GM18520 (cell line): ENCODE results near the gene POU2AF3.
"Not testable (repeated sequence)": the region's sequence is repeated elsewhere in the genome, so short reads cannot be mapped to it uniquely, and the experiment has no call there.

Source experiments
- ATAC-seq: cut with Tn5 transposase; IDR thresholded peaks from one replicate; pipeline ENCODE4 v1.9.1; 2021; ENCODE audit not compliant: unreplicated experiment

POU2AF3 gene

GRCh38 chr11:111298413-111299100, at the start of gene POU2AF3:
Gene POU2AF3, plus strand, starts transcription at chr11:111298546. Its CDS starts 36 bp downstream, at chr11:111298582.
- ATAC-seq = no peak

- ATAC-seq = no peak
These were observed 47.4 kb upstream of the POU2AF3 start for GRCh38 chr11:111250936-111251335.

- no peak for ATAC-seq
These were observed 45.2 kb upstream of the POU2AF3 start for GRCh38 chr11:111253131-111253530.

- no peak for ATAC-seq
These were observed 44.7 kb upstream of the POU2AF3 start for GRCh38 chr11:111253630-111254029.

- ATAC-seq = no peak
These were observed 40.3 kb upstream of the POU2AF3 start for GRCh38 chr11:111258046-111258445.

GRCh38 chr11:111259896-111260295, 38.5 kb upstream of the POU2AF3 start:
- ATAC-seq = no peak

- no peak for ATAC-seq
These were observed 37.5 kb upstream of the POU2AF3 start for GRCh38 chr11:111260811-111261210.

- ATAC-seq = no peak
These were observed 33.7 kb upstream of the POU2AF3 start for GRCh38 chr11:111264646-111265045.

- no peak for ATAC-seq
These were observed 32.9 kb upstream of the POU2AF3 start for GRCh38 chr11:111265421-111265820.

- not testable (repeated sequence) for ATAC-seq
These were observed 30.0 kb upstream of the POU2AF3 start for GRCh38 chr11:111268303-111268702.

GRCh38 chr11:111269146-111269868, 29.0 kb upstream of the POU2AF3 start:
- no peak for ATAC-seq

- ATAC-seq = no peak
These were observed 25.9 kb upstream of the POU2AF3 start for GRCh38 chr11:111272420-111272819.

GRCh38 chr11:111282562-111283075, 15.7 kb upstream of the POU2AF3 start:
- no peak for ATAC-seq

- ATAC-seq = no peak
These were observed 14.3 kb upstream of the POU2AF3 start for GRCh38 chr11:111283945-111284481.

- no peak for ATAC-seq
These were observed 12.9 kb upstream of the POU2AF3 start for GRCh38 chr11:111285189-111286091.

GRCh38 chr11:111291764-111292163, 6.6 kb upstream of the POU2AF3 start:
- ATAC-seq = no peak

GRCh38 chr11:111292408-111292807, 5.9 kb upstream of the POU2AF3 start:
- not testable (repeated sequence) for ATAC-seq

- no peak for ATAC-seq
These were observed 2.1 kb upstream of the POU2AF3 start for GRCh38 chr11:111296196-111296595.

GRCh38 chr11:111297696-111298095, 650 bp upstream of the POU2AF3 start:
- no peak for ATAC-seq

- ATAC-seq = no peak
These were observed 1.0 kb downstream of the POU2AF3 start for GRCh38 chr11:111299101-111300026.
